Femur (tissue), 1 donor: ENCODE measurements around the gene ACBD3.
A peak's percentile ranks its signal among the peaks of the same experiment; 100 is the strongest.

Experiments
- DNase-seq: peaks from one replicate; pipeline ENCODE4 v3.0.0-alpha.2; 2017

ACBD3 gene

GRCh38 chr1:226110249-226111097 is 76.1 kb downstream of the ACBD3 start:
- peak; percentile 87 for DNase-seq

- peak; percentile 94 for DNase-seq
These were observed 76.7 kb downstream of the ACBD3 start for GRCh38 chr1:226109829-226110248.

GRCh38 chr1:226108935-226109828 is 77.4 kb downstream of the ACBD3 start:
- DNase-seq: peak; percentile 70

- DNase-seq: no peak
These were observed 78.8 kb downstream of the ACBD3 start for GRCh38 chr1:226107471-226108460.

- DNase-seq: no peak
These were observed 81.8 kb downstream of the ACBD3 start for GRCh38 chr1:226104671-226105121.

- no peak for DNase-seq
These were observed 85.8 kb downstream of the ACBD3 start for GRCh38 chr1:226100436-226101391.

- DNase-seq: no peak
These were observed 87.4 kb downstream of the ACBD3 start for GRCh38 chr1:226098870-226099835.

- no peak for DNase-seq
These were observed 88.5 kb downstream of the ACBD3 start for GRCh38 chr1:226097866-226098625.

- DNase-seq: no peak
These were observed 91.3 kb downstream of the ACBD3 start for GRCh38 chr1:226095286-226095685.
